Measurements from ENCODE around the gene AIG1. TPM values are rescaled to one million over a fixed set of nuclear protein-coding genes. Genes with fewer than 3 reads are reported as not detected.

AIG1 gene
- total RNA-seq, 1 donor from 2014 or later: 31.3 TPM

GRCh38 chr6:143328876-143329275 lies 268.2 kb downstream of the AIG1 start:
- DNase-seq (ENCODE audit: low spot score in 2 of 2, unreplicated experiment in 2 of 2): no peak
- no peak overlapping the region for H3K4me3 Mint-ChIP-seq

GRCh38 chr6:143329323-143329722 lies 268.6 kb downstream of the AIG1 start:
- DNase-seq (ENCODE audit: low spot score in 2 of 2, unreplicated experiment in 2 of 2): no peak
- H3K4me1 Mint-ChIP-seq: no peaks in the 10 kb centered on the region
- no peak overlapping the region for H3K27ac Mint-ChIP-seq
- H3K9me3 Mint-ChIP-seq: peaks cover 3% of the 10 kb centered on the region
- no peak for TF ChIP-seq CTCF (IDR thresholded peaks at IDR 0.05; ENCODE audit: unreplicated experiment)
- H3K4me3 Mint-ChIP-seq: no peak overlapping the region
- no peaks in the 10 kb centered on the region for H3K27me3 Mint-ChIP-seq (ENCODE audit: low read depth)
- H3K36me3 Mint-ChIP-seq: no peaks in the 10 kb centered on the region

More at GRCh38 chr6:143328876-143329275, 268.2 kb downstream of the AIG1 start:
- no peaks in the 10 kb centered on the region for H3K27me3 Mint-ChIP-seq (ENCODE audit: low read depth)
- H3K27ac Mint-ChIP-seq: no peak overlapping the region
- peaks cover 3% of the 10 kb centered on the region for H3K9me3 Mint-ChIP-seq
- H3K4me1 Mint-ChIP-seq: peaks cover 1% of the 10 kb centered on the region
- H3K36me3 Mint-ChIP-seq: no peaks in the 10 kb centered on the region
- no peak for TF ChIP-seq CTCF (IDR thresholded peaks at IDR 0.05; ENCODE audit: unreplicated experiment)

- no peaks in the 10 kb centered on the region for H3K27me3 Mint-ChIP-seq (ENCODE audit: low read depth)
- no peak overlapping the region for H3K4me3 Mint-ChIP-seq
- H3K27ac Mint-ChIP-seq: no peak overlapping the region
- DNase-seq (ENCODE audit: low spot score in 2 of 2, unreplicated experiment in 2 of 2): no peak
- no peak for TF ChIP-seq CTCF (IDR thresholded peaks at IDR 0.05; ENCODE audit: unreplicated experiment)
- peaks cover 3% of the 10 kb centered on the region for H3K9me3 Mint-ChIP-seq
- no peaks in the 10 kb centered on the region for H3K36me3 Mint-ChIP-seq
- H3K4me1 Mint-ChIP-seq: no peaks in the 10 kb centered on the region
Measured at GRCh38 chr6:143331362-143331761, 270.7 kb downstream of the AIG1 start.

DNA sequence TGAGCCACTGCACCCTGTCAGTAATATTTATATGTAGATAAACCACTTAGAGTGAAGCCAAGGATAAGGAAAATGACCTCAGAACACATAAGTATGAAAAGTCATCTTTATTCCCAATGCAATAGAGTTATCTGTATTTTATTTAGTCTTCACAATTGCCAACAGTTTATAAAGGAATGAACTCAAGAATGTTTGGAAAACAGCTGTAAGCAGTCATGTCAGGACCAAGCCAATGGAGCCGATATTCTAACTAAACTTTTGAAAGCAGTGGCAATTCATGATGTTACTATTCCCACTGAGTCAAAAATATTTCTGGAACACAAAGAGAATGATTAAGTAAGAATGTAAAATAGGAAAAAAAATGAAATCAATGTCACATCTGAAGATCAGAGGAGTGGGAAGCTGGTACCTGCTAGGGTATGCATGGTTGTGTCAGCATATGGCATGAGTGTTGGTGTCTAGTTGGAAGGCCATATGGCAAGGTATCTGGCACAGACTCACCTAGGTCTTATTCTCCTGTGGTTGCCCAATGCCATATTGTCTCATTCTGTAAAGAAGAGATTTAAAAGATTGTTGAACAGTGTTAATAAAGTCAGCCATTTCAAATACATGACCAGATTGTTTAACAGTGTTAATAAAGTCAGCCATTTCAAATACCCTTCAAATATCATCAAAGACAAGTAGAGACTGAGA lies 271.6 kb downstream of the AIG1 start:
- Mint-ChIP-seq H3K9me3 (peaks cover 3% of the 10 kb centered on the region), H3K27me3 (ENCODE audit: low read depth) (no peaks in the 10 kb centered on the region), H3K36me3 (peaks cover 2% of the 10 kb centered on the region), H3K4me1 (no peaks in the 10 kb centered on the region), H3K4me3 (no peak overlapping the region), H3K27ac (no peak overlapping the region)
- DNase-seq (ENCODE audit: low spot score in 2 of 2, unreplicated experiment in 2 of 2): no peak
- no peak for TF ChIP-seq CTCF (IDR thresholded peaks at IDR 0.05; ENCODE audit: unreplicated experiment)

- H3K27me3 Mint-ChIP-seq (ENCODE audit: low read depth): no peaks in the 10 kb centered on the region
- no peaks in the 10 kb centered on the region for H3K4me1 Mint-ChIP-seq
Measured at GRCh38 chr6:143333081-143333480, 272.4 kb downstream of the AIG1 start.

More at GRCh38 chr6:143333081-143333480, 272.4 kb downstream of the AIG1 start:
- Mint-ChIP-seq H3K4me3 (no peak overlapping the region), H3K36me3 (peaks cover 3% of the 10 kb centered on the region), H3K9me3 (peaks cover 5% of the 10 kb centered on the region), H3K27ac (no peak overlapping the region)
- no peak for TF ChIP-seq CTCF (IDR thresholded peaks at IDR 0.05; ENCODE audit: unreplicated experiment)
- no peak for DNase-seq (ENCODE audit: low spot score in 2 of 2, unreplicated experiment in 2 of 2)
